ENCODE data around the gene ICAM1.

ICAM1 gene

DNA sequence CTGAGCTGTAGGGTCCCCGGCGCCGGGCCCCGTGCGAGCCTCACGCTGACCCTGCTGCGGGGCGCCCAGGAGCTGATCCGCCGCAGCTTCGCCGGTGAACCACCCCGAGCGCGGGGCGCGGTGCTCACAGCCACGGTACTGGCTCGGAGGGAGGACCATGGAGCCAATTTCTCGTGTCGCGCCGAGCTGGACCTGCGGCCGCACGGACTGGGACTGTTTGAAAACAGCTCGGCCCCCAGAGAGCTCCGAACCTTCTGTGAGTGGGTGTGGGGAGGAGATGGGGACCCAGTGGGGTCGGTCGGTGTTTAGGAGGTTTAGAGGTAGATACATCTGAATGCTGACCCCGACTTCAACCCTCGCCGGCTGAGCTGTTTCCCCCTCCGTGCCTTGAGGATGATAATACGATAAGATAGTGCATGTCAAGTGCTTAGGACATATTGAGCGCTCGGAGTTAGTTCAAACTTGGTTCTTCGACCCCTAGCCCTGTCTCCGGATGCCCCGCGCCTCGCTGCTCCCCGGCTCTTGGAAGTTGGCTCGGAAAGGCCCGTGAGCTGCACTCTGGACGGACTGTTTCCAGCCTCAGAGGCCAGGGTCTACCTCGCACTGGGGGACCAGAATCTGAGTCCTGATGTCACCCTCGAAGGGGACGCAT lies 20.8 kb downstream of the ICAM1 start:
- no peak overlapping the region for H3K27ac ChIP-seq
- no peak for DNase-seq (ENCODE audit: low read depth, low spot score)

- H3K27ac ChIP-seq: no peak overlapping the region
- no peak for DNase-seq (ENCODE audit: low read depth, low spot score)
Measured at GRCh38 chr19:10292206-10292788, 21.4 kb downstream of the ICAM1 start.

DNA sequence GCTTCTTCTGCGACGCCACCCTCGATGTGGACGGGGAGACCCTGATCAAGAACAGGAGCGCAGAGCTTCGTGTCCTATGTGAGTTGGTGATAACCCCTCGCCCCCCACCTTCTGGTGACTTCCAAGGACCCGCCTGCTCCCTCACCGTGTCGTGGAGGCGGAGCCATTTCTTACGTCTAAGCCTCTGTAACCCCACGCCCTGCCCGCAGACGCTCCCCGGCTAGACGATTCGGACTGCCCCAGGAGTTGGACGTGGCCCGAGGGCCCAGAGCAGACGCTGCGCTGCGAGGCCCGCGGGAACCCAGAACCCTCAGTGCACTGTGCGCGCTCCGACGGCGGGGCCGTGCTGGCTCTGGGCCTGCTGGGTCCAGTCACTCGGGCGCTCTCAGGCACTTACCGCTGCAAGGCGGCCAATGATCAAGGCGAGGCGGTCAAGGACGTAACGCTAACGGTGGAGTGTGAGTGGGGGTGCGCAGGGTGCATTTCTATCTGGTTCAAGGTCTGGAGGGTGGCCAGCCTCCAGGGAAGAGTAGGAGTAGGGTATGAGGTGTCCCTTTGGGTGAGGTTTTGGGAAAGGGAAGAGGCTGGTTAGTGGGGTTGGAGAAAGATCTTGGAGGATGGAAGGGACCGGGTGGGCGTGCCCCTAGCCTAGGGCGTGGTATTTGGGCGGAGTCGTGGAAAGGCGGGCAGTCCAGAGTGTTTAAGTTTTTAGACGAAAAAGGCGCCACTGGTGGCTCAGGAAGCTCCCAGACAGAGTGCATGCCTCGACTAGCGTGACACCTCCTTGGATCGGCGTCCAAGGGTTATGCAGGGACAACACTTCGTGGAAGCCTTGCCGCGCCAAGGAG lies 22.1 kb downstream of the ICAM1 start:
- H3K27ac ChIP-seq: no peak overlapping the region
- DNase-seq (ENCODE audit: low read depth, low spot score): no peak

DNA sequence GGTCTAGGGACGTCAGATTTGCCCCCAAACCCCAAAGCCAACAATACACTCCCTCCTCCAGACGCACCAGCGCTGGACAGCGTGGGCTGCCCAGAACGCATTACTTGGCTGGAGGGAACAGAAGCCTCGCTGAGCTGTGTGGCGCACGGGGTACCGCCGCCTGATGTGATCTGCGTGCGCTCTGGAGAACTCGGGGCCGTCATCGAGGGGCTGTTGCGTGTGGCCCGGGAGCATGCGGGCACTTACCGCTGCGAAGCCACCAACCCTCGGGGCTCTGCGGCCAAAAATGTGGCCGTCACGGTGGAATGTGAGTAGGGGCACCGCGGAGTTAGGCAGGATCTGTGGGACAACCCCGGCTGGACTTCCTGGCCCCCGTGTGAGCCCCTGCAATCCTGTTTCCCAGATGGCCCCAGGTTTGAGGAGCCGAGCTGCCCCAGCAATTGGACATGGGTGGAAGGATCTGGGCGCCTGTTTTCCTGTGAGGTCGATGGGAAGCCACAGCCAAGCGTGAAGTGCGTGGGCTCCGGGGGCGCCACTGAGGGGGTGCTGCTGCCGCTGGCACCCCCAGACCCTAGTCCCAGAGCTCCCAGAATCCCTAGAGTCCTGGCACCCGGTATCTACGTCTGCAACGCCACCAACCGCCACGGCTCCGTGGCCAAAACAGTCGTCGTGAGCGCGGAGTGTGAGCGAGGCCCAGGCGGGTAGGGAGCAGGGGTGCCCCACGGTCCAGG lies 22.9 kb downstream of the ICAM1 start:
- DNase-seq (ENCODE audit: low read depth, low spot score): no peak

DNA sequence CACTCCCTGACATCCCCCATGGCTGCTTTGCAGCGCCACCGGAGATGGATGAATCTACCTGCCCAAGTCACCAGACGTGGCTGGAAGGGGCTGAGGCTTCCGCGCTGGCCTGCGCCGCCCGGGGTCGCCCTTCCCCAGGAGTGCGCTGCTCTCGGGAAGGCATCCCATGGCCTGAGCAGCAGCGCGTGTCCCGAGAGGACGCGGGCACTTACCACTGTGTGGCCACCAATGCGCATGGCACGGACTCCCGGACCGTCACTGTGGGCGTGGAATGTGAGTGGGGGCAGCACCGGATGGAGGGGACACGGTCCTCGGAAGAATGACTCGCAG lies 23.4 kb downstream of the ICAM1 start:
- no peak for DNase-seq (ENCODE audit: low read depth, low spot score)

More for the DNA sequence above, 22.9 kb downstream of the ICAM1 start:
- H3K27ac ChIP-seq: no peak overlapping the region

GRCh38 chr19:10295305-10295846 lies 24.5 kb downstream of the ICAM1 start:
- no peak for DNase-seq (ENCODE audit: low read depth, low spot score)
- no peak overlapping the region for H3K27ac ChIP-seq

More for the DNA sequence above, 23.4 kb downstream of the ICAM1 start:
- no peak overlapping the region for H3K27ac ChIP-seq

DNA sequence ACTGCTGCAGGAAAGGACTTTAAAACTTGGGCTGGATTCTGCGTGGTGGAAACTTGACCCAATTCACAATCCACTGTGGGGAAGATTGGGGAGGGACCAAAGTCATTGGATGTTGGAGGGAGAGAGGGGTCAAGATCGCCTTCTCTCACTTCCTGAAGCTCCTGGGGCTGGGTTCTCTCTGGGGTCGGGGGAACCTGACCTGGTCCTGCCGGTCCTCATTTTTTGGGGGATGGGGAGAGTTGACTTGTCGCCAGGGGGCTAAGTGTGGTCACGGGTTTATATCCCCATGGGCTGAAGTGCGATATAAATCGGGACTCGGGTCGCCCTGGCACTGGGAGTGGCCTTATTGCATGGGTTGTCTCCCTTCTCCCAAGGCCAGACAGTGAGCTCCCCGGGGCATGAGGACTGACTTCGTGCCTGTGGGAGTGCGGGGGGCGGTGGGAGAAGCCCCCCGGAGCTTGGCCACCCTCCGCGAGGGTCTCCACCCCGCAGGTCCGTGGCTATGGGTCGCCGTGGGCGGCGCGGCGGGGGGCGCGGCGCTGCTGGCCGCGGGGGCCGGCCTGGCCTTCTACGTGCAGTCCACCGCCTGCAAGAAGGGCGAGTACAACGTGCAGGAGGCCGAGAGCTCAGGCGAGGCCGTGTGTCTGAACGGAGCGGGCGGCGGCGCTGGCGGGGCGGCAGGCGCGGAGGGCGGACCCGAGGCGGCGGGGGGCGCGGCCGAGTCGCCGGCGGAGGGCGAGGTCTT lies 25.1 kb downstream of the ICAM1 start:
- DNase-seq (ENCODE audit: low read depth, low spot score): no peak

DNA sequence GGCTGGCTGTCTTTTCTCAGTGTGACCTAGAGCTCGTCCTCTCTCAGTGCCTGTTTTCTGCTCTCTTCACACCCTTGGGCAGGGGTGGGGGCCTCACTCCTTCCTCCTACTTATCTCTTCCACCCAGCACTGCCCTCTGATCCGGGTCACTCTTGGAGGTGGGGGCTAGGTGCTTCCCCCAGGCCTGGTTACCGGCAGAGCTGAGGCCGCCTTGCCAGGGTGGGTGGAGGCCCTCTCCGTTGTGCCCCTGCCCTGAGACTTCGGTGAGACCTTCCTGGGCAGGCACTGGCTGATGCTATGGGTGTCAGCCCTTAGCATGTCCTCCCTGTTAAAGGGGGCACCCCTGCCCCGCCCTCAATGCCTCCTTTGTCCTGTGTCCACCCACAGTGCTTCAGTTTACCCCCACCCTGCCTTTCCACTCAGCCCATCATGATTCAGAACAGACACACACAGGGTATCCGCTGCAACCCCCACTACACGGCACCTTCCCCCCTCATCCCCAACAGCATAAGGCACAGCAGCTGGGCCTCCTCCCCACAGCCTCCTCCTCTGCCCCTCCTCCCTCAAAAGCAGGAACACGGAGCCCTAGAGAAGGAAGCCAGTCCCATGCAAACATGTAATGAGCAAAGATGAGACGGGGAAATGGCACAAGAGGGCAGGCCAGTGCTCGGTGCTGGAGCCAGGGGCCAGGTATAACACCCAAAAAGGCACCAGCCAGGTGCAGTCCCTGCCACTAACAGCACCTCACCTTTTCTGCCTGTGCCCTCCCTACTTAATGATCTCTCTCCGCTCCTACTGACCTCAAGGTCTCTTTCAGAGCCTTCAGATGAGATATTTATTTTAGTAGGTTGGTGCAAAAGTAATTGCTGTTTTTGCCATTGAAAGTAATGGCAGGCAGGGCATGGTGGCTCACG lies 28.9 kb downstream of the ICAM1 start:
- no peak overlapping the region for H3K27ac ChIP-seq
- DNase-seq (ENCODE audit: low read depth, low spot score): no peak

More for the DNA sequence above, 25.1 kb downstream of the ICAM1 start:
- no peak overlapping the region for H3K27ac ChIP-seq

DNA sequence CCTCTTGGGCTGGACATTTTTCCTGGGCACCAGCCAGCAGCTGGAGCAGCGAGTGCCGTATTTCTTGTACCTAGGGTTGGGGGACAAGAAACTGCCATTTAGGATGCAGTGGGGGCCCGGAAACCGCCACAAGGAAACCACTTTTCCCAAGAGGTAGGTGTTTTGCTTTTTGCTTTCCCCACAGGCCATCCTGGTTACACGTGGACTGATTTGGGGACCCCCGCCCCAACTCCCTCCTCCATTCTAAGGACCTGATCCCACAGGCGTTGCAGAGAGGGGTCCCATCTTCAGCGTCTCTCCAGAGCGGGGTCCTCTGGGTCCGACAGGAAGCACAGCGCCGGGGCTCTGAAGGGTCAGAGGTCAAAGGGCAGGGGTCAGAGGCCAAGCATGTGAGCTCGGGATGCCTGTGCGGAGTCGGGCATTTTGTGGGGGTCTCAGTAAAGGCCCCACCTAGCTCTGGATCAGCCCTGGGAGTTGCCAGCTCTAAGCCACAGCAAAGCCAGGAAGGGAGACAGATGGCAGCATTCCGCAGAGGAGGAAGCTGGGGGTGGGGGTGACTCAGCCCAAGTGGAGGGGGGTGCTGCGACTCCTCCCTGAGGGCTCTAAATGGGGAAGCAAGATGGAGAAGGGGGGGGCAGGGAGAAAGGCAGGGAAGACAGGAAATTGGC lies 34.4 kb downstream of the ICAM1 start:
- H3K27ac ChIP-seq: no peak overlapping the region
- no peak for DNase-seq (ENCODE audit: low read depth, low spot score)

GRCh38 chr19:10306327-10306726 lies 35.4 kb downstream of the ICAM1 start:
- no peak overlapping the region for H3K27ac ChIP-seq
- DNase-seq (ENCODE audit: low read depth, low spot score): no peak

DNA sequence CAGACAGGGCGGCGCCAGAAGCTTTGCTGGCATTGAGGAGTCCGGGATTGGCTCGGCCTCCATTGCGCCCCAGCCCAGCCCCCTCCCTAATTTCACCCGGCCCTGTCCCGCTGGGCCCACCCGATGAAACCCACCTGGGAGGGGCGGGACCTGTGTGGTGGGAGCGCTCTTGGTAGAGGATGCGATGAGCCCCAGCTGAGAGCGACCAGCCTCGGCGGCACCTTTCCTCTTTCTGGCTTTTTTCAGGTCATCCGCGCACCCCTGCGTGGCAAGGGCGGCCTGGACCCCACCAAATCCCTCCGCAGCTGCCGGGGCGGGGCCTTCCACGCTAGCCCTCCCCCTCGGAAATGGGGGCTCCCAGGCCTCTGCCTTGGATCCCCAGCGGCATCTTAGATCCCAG lies 38.5 kb downstream of the ICAM1 start, which contains the start of gene ZGLP1:
Gene ZGLP1 (minus strand): TSS at position 393 of the 400 bp plus-strand sequence.
- DNase-seq (ENCODE audit: low read depth, low spot score): no peak

GRCh38 chr19:10315335-10316214 lies 44.7 kb downstream of the ICAM1 start, which contains the start of gene FDX2:
FDX2 (minus strand) TSS chr19:10316015; CDS start chr19:10315996, 19 bp downstream.
- H3K27ac ChIP-seq: peak within 1 kb of the TSS; percentile 28
- no peak for DNase-seq (ENCODE audit: low read depth, low spot score)

More for the DNA sequence above, 38.5 kb downstream of the ICAM1 start, which contains the start of gene ZGLP1:
- H3K27ac ChIP-seq: no peak within 1 kb of the TSS

DNA sequence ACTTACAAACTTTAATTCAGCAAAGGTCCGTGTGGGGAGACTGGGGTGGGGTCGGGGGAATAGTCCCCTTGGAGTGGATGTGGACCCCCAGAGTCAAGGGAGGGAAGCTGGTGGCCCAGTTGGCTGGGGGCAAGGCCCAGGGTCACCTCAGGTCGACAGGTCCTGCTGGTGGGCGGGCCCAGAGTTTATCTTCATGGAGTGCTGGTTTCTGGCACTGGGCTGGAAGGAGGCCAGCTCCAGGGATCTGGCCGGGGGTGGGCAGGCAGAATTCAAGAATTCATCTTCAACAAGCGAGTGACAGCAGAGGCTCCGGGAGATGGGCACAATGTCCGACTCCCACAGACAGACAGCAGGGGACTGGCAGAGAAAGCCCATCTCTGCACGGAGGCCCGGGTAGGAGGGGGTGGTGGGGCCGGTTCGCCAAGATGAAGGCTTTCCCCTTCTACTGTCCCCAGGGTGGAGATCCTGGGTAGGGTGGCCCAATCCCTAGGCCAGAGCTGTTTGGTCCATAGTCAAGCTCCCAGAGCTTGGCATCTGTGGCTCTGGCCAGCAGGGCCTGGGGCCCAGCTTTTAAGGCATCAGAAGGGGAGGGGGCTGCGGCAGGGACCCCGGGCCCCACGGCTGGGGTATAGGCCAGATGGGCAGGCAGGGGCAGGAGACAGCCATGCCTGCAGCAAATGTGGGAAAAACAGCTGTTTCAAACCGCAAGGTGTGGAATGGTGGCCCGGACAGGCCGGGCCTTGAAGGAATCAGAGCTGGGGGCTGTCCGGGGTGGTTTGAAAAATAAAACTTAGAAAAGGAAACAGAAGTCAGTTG lies 45.5 kb downstream of the ICAM1 start:
- DNase-seq (ENCODE audit: low read depth, low spot score): no peak
- H3K27ac ChIP-seq: peak overlapping the region; percentile 28

DNA sequence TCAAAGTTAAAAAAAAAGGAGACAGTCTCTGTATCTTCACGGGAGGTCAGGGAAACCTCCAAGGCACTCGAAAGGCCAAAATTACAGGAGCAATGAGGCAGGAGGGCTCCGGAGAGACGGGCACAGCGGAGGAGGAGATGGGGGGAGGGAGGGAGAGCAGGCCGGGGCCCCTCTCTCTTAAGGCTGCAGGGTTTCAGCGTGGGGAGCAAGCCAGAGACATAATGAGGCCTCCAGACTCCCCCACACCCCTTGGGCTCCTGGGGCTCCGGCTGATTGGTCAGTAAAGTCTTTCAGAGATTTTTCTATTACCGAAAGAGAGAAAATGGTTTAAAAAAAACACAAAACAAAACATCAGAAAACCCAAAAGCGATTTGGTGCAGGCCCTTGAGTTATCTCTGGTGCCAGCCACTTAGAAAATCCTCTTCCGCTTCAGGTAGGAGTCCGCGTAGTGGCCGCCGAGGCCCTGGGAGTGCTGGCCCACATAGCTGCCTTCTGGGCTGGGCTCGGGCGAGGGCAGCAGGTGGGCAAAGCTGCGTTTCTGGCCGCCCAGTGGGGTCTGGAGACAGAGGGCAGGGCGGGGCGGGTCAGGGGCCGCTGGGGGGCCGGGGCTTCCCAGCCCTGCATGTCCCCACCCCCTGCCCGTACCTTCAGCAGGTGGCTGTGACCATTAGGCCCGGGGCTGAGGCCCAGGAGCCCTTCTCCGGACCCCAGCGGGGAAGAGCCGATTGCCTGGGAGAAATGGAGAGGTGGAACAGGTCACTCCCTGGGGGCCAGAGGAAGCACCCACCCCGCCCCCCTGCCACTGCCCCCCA lies 46.3 kb downstream of the ICAM1 start:
- no peak for DNase-seq (ENCODE audit: low read depth, low spot score)
- no peak overlapping the region for H3K27ac ChIP-seq

- no peak overlapping the region for H3K27ac ChIP-seq
- DNase-seq (ENCODE audit: low read depth, low spot score): no peak
Measured at GRCh38 chr19:10317857-10318462, 47.0 kb downstream of the ICAM1 start.
